ENCODE measurements around the gene CHST3.

GRCh38 chr10:71990706-71991269 is 26.6 kb downstream of the CHST3 start:
- TF ChIP-seq POLR2A (conservative IDR thresholded peaks at IDR 0.05) (no peak), TAF7 (tag; IDR thresholded peaks at IDR 0.05) (no peak), SIN3A (IDR thresholded peaks at IDR 0.05; ENCODE audit: borderline replicate concordance in 2 of 2, control insufficient read depth in 1 of 2, low read depth in 2 of 2, low read length in 2 of 2) (no peak), SNIP1 (IDR thresholded peaks at IDR 0.05; ENCODE audit: low read depth) (no peak), HBP1 (CRISPR knock-in tag; IDR thresholded peaks at IDR 0.05) (no peak), MLX (CRISPR knock-in tag; conservative IDR thresholded peaks at IDR 0.05) (no peak), HDGF (IDR thresholded peaks at IDR 0.05) (no peak), MYC (IDR thresholded peaks at IDR 0.05; ENCODE audit: low read depth, low read length) (no peak), MYC (CRISPR knock-in tag; IDR thresholded peaks at IDR 0.05; ENCODE audit: borderline replicate concordance, low read depth) (no peak), BRF1 (IDR thresholded peaks at IDR 0.05; ENCODE audit: borderline replicate concordance, extremely low read depth, insufficient read length) (no peak), SIN3B (IDR thresholded peaks at IDR 0.05; ENCODE audit: low read depth) (no peak), BACH1 (tag; IDR thresholded peaks at IDR 0.05) (no peak)

All from K562 (cell line).